ENCODE results near the gene MORN1.

DNA sequence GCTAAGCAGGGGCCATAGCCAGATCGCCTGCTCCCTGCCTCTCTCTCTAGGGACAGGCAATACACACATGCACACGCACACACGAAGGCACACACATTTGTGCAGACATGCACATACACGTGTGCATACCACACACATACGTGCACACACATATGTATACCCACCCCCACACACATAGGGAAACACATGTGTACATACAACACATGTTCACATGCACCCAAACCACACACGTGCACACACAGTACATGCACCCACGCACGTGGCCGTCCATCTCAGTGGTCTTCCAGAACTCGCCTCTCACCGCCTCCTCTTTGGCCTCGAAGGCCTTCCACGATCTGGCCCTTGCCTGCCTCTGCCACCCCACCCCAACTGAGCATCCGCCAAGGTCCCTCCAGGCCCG lies 46.3 kb upstream of the MORN1 start:
- TF ChIP-seq CTCF (IDR thresholded peaks at IDR 0.05) (no peak), POLR2A (IDR thresholded peaks at IDR 0.05) (no peak), POLR2AphosphoS5 (IDR thresholded peaks at IDR 0.05) (no peak), EP300 (IDR thresholded peaks at IDR 0.05) (no peak)
